ENCODE data around the gene TBC1D22A. TPM values are rescaled to one million over a fixed set of nuclear protein-coding genes. Genes with fewer than 3 reads are reported as not detected.

TBC1D22A gene
- total RNA-seq, 1 donor from 2014 or later: 24.2 TPM

GRCh38 chr22:47052236-47053012 lies 290.0 kb downstream of the TBC1D22A start:
- H3K4me3 Mint-ChIP-seq (ENCODE audit: unreplicated experiment): no peak overlapping the region
- no peaks in the 10 kb centered on the region for H3K27me3 ChIP-seq (ENCODE audit: insufficient read depth, low read length)
- H3K27ac Mint-ChIP-seq (ENCODE audit: unreplicated experiment): no peak overlapping the region
- H3K36me3 Mint-ChIP-seq (ENCODE audit: low read depth, unreplicated experiment): peaks cover 10% of the 10 kb centered on the region
- TF ChIP-seq CTCF (IDR thresholded peaks at IDR 0.05; ENCODE audit: insufficient read depth, low read depth, low read length) (no peak), EZH2 (IDR thresholded peaks at IDR 0.05; ENCODE audit: insufficient read depth, low read length) (no peak)
- H3K9ac ChIP-seq (ENCODE audit: low read length): no peak overlapping the region
- no peak overlapping the region for H3K27ac ChIP-seq (ENCODE audit: low read depth, low read length)
- no peaks in the 10 kb centered on the region for H3K9me3 Mint-ChIP-seq (ENCODE audit: unreplicated experiment)
- H3K4me2 ChIP-seq (ENCODE audit: low read length): no peak overlapping the region
- H3K79me2 ChIP-seq (ENCODE audit: insufficient read depth, low read length): no peaks in the 10 kb centered on the region
- no peaks in the 10 kb centered on the region for H3K9me3 ChIP-seq (ENCODE audit: insufficient read depth, low read depth, low read length)
- H3K4me3 ChIP-seq (ENCODE audit: insufficient read depth, low read depth, low read length): no peak overlapping the region
- no peak for DNase-seq (ENCODE audit: low read depth)
- H2AFZ ChIP-seq (ENCODE audit: low read depth, low read length): no peak overlapping the region
- no peaks in the 10 kb centered on the region for H3K27me3 Mint-ChIP-seq (ENCODE audit: low read depth, unreplicated experiment)
- FAIRE-seq: no peak
- H3K36me3 ChIP-seq (ENCODE audit: insufficient read depth, low read length): no peaks in the 10 kb centered on the region
- peaks cover 15% of the 10 kb centered on the region for H3K4me1 ChIP-seq (ENCODE audit: insufficient read depth, low read length)
- peaks cover 13% of the 10 kb centered on the region for H4K20me1 ChIP-seq (ENCODE audit: insufficient read depth, low read length)
- H3K4me1 Mint-ChIP-seq (ENCODE audit: low read depth, unreplicated experiment): peaks cover 10% of the 10 kb centered on the region

GRCh38 chr22:47053013-47053725 lies 290.7 kb downstream of the TBC1D22A start:
- FAIRE-seq (no peak), DNase-seq (ENCODE audit: low read depth) (no peak)
- no peaks in the 10 kb centered on the region for H3K27me3 ChIP-seq (ENCODE audit: insufficient read depth, low read length)
- H3K4me3 Mint-ChIP-seq (ENCODE audit: unreplicated experiment): no peak overlapping the region
- no peaks in the 10 kb centered on the region for H3K36me3 ChIP-seq (ENCODE audit: insufficient read depth, low read length)
- TF ChIP-seq EZH2 (IDR thresholded peaks at IDR 0.05; ENCODE audit: insufficient read depth, low read length): no peak
- TF ChIP-seq CTCF (IDR thresholded peaks at IDR 0.05; ENCODE audit: insufficient read depth, low read depth, low read length): no peak
- H4K20me1 ChIP-seq (ENCODE audit: insufficient read depth, low read length): peaks cover 13% of the 10 kb centered on the region
- peak overlapping the region; percentile 50 for H3K27ac Mint-ChIP-seq (ENCODE audit: unreplicated experiment)
- peaks cover 15% of the 10 kb centered on the region for H3K4me1 ChIP-seq (ENCODE audit: insufficient read depth, low read length)
- H2AFZ ChIP-seq (ENCODE audit: low read depth, low read length): no peak overlapping the region
- H3K4me1 Mint-ChIP-seq (ENCODE audit: low read depth, unreplicated experiment): peaks cover 10% of the 10 kb centered on the region
- H3K9me3 ChIP-seq (ENCODE audit: insufficient read depth, low read depth, low read length): no peaks in the 10 kb centered on the region
- H3K9me3 Mint-ChIP-seq (ENCODE audit: unreplicated experiment): no peaks in the 10 kb centered on the region
- no peak overlapping the region for H3K4me3 ChIP-seq (ENCODE audit: insufficient read depth, low read depth, low read length)
- H3K79me2 ChIP-seq (ENCODE audit: insufficient read depth, low read length): no peaks in the 10 kb centered on the region
- peak overlapping the region; percentile 11 for H3K27ac ChIP-seq (ENCODE audit: low read depth, low read length)
- peak overlapping the region; percentile 34 for H3K9ac ChIP-seq (ENCODE audit: low read length)
- H3K36me3 Mint-ChIP-seq (ENCODE audit: low read depth, unreplicated experiment): peaks cover 13% of the 10 kb centered on the region
- no peaks in the 10 kb centered on the region for H3K27me3 Mint-ChIP-seq (ENCODE audit: low read depth, unreplicated experiment)
- H3K4me2 ChIP-seq (ENCODE audit: low read length): peak overlapping the region; percentile 55

Measured in astrocyte (in vitro differentiated cells and primary cell).